Measurements from ENCODE around the gene PYGL.
A peak's percentile ranks its signal among the peaks of the same experiment; 100 is the strongest.

The PYGL gene

GRCh38 chr14:50935126-50936015, 8.9 kb downstream of the PYGL start:
- TF ChIP-seq SPI1 (IDR thresholded peaks at IDR 0.05; ENCODE audit: borderline replicate concordance, low read depth), result no peak
- TF ChIP-seq CTCF (IDR thresholded peaks at IDR 0.05; ENCODE audit: insufficient read depth, low read length), result no peak
- TF ChIP-seq GABPA (IDR thresholded peaks at IDR 0.05; ENCODE audit: low read depth), result no peak
- TF ChIP-seq POLR2AphosphoS5 (IDR thresholded peaks at IDR 0.05; ENCODE audit: low read depth), result no peak
- TF ChIP-seq REST (IDR thresholded peaks at IDR 0.05; ENCODE audit: insufficient replicate concordance, low read depth), result no peak
- H3K27ac ChIP-seq (replicated peaks), result no peak overlapping the region; the same call in 1 of the 2 replicates

GRCh38 chr14:50932592-50933495, 11.4 kb downstream of the PYGL start:
- Histone ChIP-seq H3K4me3 (replicated peaks; ENCODE audit: insufficient read depth, low read length) (no peak overlapping the region), H3K27me3 (ENCODE audit: insufficient read depth, poor library complexity, severe bottlenecking) (no peaks in the 10 kb centered on the region), H3K27ac (replicated peaks) (peak overlapping the region; percentile 10; the same call in 1 of the 2 replicates)
- no peak for DNase-seq (ENCODE audit: low read depth in 1 of 2, low spot score in 1 of 2)
- no peak for TF ChIP-seq POLR2AphosphoS5 (IDR thresholded peaks at IDR 0.05; ENCODE audit: low read depth)
- TF ChIP-seq CTCF (IDR thresholded peaks at IDR 0.05; ENCODE audit: insufficient read depth, low read length), result no peak
- TF ChIP-seq SPI1 (IDR thresholded peaks at IDR 0.05; ENCODE audit: borderline replicate concordance, low read depth), result peak; percentile 85

More at GRCh38 chr14:50935126-50936015, 8.9 kb downstream of the PYGL start:
- no peaks in the 10 kb centered on the region for H3K27me3 ChIP-seq (ENCODE audit: insufficient read depth, poor library complexity, severe bottlenecking)
- DNase-seq (ENCODE audit: low read depth in 1 of 2, low spot score in 1 of 2), result no peak
- H3K4me3 ChIP-seq (replicated peaks; ENCODE audit: insufficient read depth, low read length), result no peak overlapping the region

- Histone ChIP-seq H3K27ac (replicated peaks) (peak overlapping the region; percentile 10; the same call in 1 of the 2 replicates), H3K4me3 (replicated peaks; ENCODE audit: insufficient read depth, low read length) (no peak overlapping the region), H3K27me3 (ENCODE audit: insufficient read depth, poor library complexity, severe bottlenecking) (no peaks in the 10 kb centered on the region)
- no peak for TF ChIP-seq CTCF (IDR thresholded peaks at IDR 0.05; ENCODE audit: insufficient read depth, low read length)
- DNase-seq (ENCODE audit: low read depth in 1 of 2, low spot score in 1 of 2), result no peak
Measured at GRCh38 chr14:50932156-50932555, 12.1 kb downstream of the PYGL start.

GRCh38 chr14:50931559-50931958, 12.7 kb downstream of the PYGL start:
- DNase-seq (ENCODE audit: low read depth in 1 of 2, low spot score in 1 of 2), result no peak
- Histone ChIP-seq H3K4me3 (replicated peaks; ENCODE audit: insufficient read depth, low read length) (no peak overlapping the region), H3K27ac (replicated peaks) (no peak overlapping the region), H3K27me3 (ENCODE audit: insufficient read depth, poor library complexity, severe bottlenecking) (no peaks in the 10 kb centered on the region)
- no peak for TF ChIP-seq REST (IDR thresholded peaks at IDR 0.05; ENCODE audit: insufficient replicate concordance, low read depth)
- TF ChIP-seq SPI1 (IDR thresholded peaks at IDR 0.05; ENCODE audit: borderline replicate concordance, low read depth), result no peak
- no peak for TF ChIP-seq POLR2AphosphoS5 (IDR thresholded peaks at IDR 0.05; ENCODE audit: low read depth)
- TF ChIP-seq CTCF (IDR thresholded peaks at IDR 0.05; ENCODE audit: insufficient read depth, low read length), result no peak
- no peak for TF ChIP-seq GABPA (IDR thresholded peaks at IDR 0.05; ENCODE audit: low read depth)

Measured in HL-60 (cell line).